GM21515 (cell line): ENCODE results near the gene DRD4.

Experiments
- ATAC-seq: cut with Tn5 transposase; IDR thresholded peaks from one replicate; pipeline ENCODE4 v1.9.1; 2021; ENCODE audit not compliant: unreplicated experiment

Gene DRD4

GRCh38 chr11:609341-609811 is 27.7 kb upstream of the DRD4 start:
- ATAC-seq: no peak

- ATAC-seq: no peak
Measured at GRCh38 chr11:610146-610801, 26.8 kb upstream of the DRD4 start.

- no peak for ATAC-seq
Measured at GRCh38 chr11:611001-611996, 25.8 kb upstream of the DRD4 start.

GRCh38 chr11:612201-612960 is 24.7 kb upstream of the DRD4 start:
- ATAC-seq: no peak

- no peak for ATAC-seq
Measured at GRCh38 chr11:612961-613300, 24.1 kb upstream of the DRD4 start.

GRCh38 chr11:613369-613968 is 23.6 kb upstream of the DRD4 start:
- no peak for ATAC-seq

GRCh38 chr11:614021-614622 is 22.9 kb upstream of the DRD4 start:
- ATAC-seq: no peak

- no peak for ATAC-seq
Measured at GRCh38 chr11:614623-615503, 22.2 kb upstream of the DRD4 start.

- ATAC-seq: peak; percentile 78
Measured at GRCh38 chr11:615504-616319, 21.4 kb upstream of the DRD4 start, which contains the start of gene IRF7. TSS of gene IRF7 (minus strand) at chr11:615950. CDS start at chr11:615364, 586 bp downstream.

- ATAC-seq: no peak
Measured at GRCh38 chr11:616320-617198, 20.5 kb upstream of the DRD4 start.

- ATAC-seq: no peak
Measured at GRCh38 chr11:617199-617911, 19.7 kb upstream of the DRD4 start.

- no peak for ATAC-seq
Measured at GRCh38 chr11:617912-618682, 19.0 kb upstream of the DRD4 start.

- no peak for ATAC-seq
Measured at GRCh38 chr11:618856-619627, 18.0 kb upstream of the DRD4 start.

- no peak for ATAC-seq
Measured at GRCh38 chr11:619628-620050, 17.4 kb upstream of the DRD4 start.

GRCh38 chr11:620201-620600 is 16.9 kb upstream of the DRD4 start:
- no peak for ATAC-seq
